A673 (cell line): ENCODE results near the gene SLC25A13.

Experiments
- EZH2 ChIP-seq: fragments of 200-600 bp; sonication (generic); IDR thresholded peaks from 2 replicates; pipeline ENCODE4 v1.6.1; 2017; ENCODE audit warnings: borderline replicate concordance, low read depth, mild to moderate bottlenecking, mixed read lengths, antibody characterized with exemption, low read length; ENCODE audit not compliant: poor library complexity, severe bottlenecking
- TF ChIP-seq, protein P1 (sequence below): fragments of 300-800, 200-600 bp; sonication (generic); conservative IDR thresholded peaks from 2 replicates; pipeline ENCODE4 v1.5.1; 2017; ENCODE audit warnings: low read depth, mild to moderate bottlenecking, antibody characterized with exemption, low read length, moderate library complexity, mixed read lengths

DNA sequence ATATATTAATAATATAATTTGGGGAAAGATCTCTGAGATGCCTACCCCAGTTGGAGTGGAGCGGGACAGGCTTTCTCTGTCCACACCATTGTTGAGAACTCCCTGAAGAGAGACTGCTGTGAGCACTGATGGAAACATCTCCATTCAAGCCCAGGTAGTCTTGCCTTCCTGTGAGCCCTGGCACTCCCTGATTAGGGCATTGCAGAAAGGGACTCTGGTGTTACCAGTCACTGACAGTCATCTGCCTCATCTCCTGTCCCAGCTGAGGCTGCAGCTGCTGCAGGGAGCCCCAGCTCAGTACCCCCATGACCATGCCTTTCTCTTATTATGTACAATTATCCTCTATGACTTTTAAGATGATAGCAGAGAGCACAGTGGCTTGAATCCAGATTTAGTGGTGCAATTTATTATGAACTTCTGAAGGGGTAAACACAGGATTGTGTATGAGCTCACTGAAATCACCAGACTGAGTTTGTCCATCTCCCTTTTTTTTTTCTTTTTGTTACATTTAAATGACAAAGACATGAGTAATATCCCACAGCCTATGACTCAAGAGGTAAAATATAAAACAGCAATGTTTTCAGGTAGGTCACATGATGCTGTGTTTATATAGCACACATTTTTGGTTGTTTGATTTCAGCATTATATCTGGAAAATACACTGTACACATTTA, 236.9 kb downstream of the SLC25A13 start:
- TF ChIP-seq, protein P1, sequence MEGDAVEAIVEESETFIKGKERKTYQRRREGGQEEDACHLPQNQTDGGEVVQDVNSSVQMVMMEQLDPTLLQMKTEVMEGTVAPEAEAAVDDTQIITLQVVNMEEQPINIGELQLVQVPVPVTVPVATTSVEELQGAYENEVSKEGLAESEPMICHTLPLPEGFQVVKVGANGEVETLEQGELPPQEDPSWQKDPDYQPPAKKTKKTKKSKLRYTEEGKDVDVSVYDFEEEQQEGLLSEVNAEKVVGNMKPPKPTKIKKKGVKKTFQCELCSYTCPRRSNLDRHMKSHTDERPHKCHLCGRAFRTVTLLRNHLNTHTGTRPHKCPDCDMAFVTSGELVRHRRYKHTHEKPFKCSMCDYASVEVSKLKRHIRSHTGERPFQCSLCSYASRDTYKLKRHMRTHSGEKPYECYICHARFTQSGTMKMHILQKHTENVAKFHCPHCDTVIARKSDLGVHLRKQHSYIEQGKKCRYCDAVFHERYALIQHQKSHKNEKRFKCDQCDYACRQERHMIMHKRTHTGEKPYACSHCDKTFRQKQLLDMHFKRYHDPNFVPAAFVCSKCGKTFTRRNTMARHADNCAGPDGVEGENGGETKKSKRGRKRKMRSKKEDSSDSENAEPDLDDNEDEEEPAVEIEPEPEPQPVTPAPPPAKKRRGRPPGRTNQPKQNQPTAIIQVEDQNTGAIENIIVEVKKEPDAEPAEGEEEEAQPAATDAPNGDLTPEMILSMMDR: no peak
- TF ChIP-seq EZH2: no peak
